SK-N-MC (cell line): ENCODE results near the gene MEIS2.

Experiments
- DNase-seq: peaks from one replicate; pipeline ENCODE4 v3.0.0-alpha.2; 2011; ENCODE audit warnings: low read depth, low spot score
- H3K27ac ChIP-seq: fragments of 200-600 bp; sonication (generic); 2 replicates; pipeline ENCODE4 v1.5.1; 2016; ENCODE audit warnings: mixed run types
- H3K36me3 ChIP-seq: fragments of 200-600 bp; sonication (generic); 2 replicates; pipeline ENCODE4 v1.6.1; 2017; ENCODE audit warnings: antibody characterized with exemption, low read length, mixed read lengths; ENCODE audit not compliant: insufficient read depth
- H3K4me3 ChIP-seq: fragments of 200-600 bp; sonication (generic); 2 replicates; pipeline ENCODE4 v1.5.1; 2016
- H3K9ac ChIP-seq: fragments of 200-600 bp; sonication (generic); 2 replicates; pipeline ENCODE4 v1.8.0; 2017; ENCODE audit warnings: mixed run types, mixed read lengths; ENCODE audit not compliant: insufficient read length
- H3K9me3 ChIP-seq: fragments of 200-600 bp; sonication (generic); 2 replicates; pipeline ENCODE4 v1.6.1; 2017; ENCODE audit warnings: low read depth, mild to moderate bottlenecking, antibody characterized with exemption, low read length, moderate library complexity, mixed read lengths
- EZH2 ChIP-seq: fragments of 200-600 bp; sonication (generic); IDR thresholded peaks from one replicate; pipeline ENCODE4 v1.6.1; 2017; ENCODE audit warnings: antibody characterized with exemption
- FOXP2 ChIP-seq: optimal IDR thresholded peaks from 2 replicates; pipeline ENCODE3; 2011; ENCODE audit warnings: mild to moderate bottlenecking, moderate library complexity; ENCODE audit not compliant: insufficient read depth; ENCODE audit errors: extremely low read length, control extremely low read depth
- POLR2AphosphoS5 ChIP-seq: IDR thresholded peaks from 2 replicates; pipeline ENCODE4 v1.6.1; 2012; ENCODE audit warnings: mild to moderate bottlenecking, low read depth, low read length, borderline replicate concordance

MEIS2 gene

DNA sequence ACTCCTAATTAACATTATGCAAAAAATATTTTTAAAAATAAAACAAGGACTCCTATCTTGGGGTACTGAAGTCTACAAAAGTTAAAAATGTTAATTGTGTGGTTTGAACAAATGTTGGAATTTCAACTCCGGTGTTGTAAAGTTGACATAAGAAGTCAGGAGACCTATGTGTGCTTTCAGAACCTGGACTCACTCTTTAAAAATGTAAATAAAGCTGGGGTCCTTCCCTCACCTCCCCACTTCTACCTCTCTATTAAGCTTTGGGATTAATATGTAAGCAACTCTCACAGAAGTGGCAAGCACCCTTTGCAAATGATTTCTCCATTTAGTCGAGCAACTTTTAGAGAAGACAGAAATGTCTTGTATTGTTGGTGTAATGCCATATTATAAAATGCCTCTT, 11.9 kb downstream of the MEIS2 start:
- peaks cover 70% of the 10 kb centered on the region for H3K36me3 ChIP-seq

DNA sequence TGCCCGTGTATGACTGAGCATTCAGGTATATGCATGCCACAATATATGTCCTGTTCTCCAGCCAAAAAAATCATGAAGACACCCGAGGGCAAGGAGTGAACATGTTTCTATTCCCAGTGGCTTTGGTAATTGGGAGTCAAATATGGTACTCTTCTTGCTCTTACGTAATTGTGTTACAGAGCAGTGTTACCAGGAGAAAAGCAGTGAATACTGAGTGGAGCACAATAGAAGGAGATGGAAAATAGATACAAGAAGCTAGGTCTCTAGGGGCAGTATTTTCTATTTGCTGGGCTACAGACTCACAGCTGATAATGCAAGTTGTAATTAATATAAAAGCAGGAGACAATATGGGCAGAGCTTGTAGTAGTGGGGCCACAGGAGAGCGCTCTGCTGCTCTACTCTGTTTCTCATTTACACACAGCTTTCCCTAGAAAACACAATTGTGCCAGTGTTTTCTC, 13.2 kb downstream of the MEIS2 start:
- no peak overlapping the region for H3K4me3 ChIP-seq
- H3K36me3 ChIP-seq, result peaks cover 72% of the 10 kb centered on the region
- no peak for DNase-seq
- H3K9me3 ChIP-seq, result no peaks in the 10 kb centered on the region
- no peak overlapping the region for H3K9ac ChIP-seq
- H3K27ac ChIP-seq, result no peak overlapping the region
- TF ChIP-seq POLR2AphosphoS5, result no peak
- no peak for TF ChIP-seq EZH2
- no peak for TF ChIP-seq FOXP2

More for the DNA sequence above, 11.9 kb downstream of the MEIS2 start:
- H3K4me3 ChIP-seq, result no peak overlapping the region
- DNase-seq, result no peak
- no peak overlapping the region for H3K27ac ChIP-seq
- H3K9ac ChIP-seq, result no peak overlapping the region
- TF ChIP-seq EZH2, result no peak
- no peaks in the 10 kb centered on the region for H3K9me3 ChIP-seq

DNA sequence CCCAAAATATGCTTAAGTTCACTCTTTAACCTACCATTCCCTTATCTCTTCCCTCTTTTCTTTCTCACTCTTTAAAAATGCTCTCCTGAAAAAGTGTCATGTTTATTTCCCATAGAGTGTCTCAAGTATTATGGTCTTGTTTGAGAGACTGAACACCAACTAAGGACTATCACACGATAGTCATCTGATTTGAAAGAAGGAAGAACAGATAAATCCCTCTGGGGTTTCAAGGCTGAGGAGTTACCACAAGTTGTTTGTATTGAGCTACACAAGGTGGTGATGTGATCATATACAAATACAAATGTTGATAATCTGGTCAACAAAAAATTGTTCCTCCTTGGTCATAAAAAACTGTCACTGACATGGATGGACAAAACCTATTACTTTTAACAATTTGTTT, 13.8 kb downstream of the MEIS2 start:
- Histone ChIP-seq H3K9me3 (no peaks in the 10 kb centered on the region), H3K4me3 (no peak overlapping the region), H3K9ac (no peak overlapping the region), H3K27ac (no peak overlapping the region), H3K36me3 (peaks cover 75% of the 10 kb centered on the region)
- DNase-seq, result no peak
- TF ChIP-seq FOXP2 (no peak), POLR2AphosphoS5 (no peak), EZH2 (no peak)

DNA sequence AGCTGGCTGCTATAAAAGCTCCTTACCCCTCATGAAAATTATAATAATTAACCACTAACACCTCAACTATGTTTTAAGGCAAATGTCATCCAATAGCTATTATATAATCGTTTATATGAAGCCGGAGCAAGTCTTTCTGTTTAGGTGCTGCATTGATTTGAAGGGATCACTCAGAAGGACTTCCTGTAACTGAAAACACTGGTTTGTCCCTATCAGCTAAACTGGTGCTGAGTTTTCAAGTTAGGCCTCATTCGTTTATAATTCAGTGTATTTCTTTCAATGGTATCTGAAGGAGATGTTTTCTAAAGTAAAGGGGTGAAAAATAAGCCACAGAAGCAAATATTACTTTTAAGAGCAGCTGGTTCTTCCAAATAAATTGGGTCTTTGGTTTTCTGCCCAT, 14.2 kb downstream of the MEIS2 start:
- Histone ChIP-seq H3K27ac (no peak overlapping the region), H3K4me3 (no peak overlapping the region), H3K9me3 (no peaks in the 10 kb centered on the region), H3K36me3 (peaks cover 75% of the 10 kb centered on the region), H3K9ac (no peak overlapping the region)
- DNase-seq, result no peak
- TF ChIP-seq FOXP2 (no peak), EZH2 (no peak), POLR2AphosphoS5 (no peak)

DNA sequence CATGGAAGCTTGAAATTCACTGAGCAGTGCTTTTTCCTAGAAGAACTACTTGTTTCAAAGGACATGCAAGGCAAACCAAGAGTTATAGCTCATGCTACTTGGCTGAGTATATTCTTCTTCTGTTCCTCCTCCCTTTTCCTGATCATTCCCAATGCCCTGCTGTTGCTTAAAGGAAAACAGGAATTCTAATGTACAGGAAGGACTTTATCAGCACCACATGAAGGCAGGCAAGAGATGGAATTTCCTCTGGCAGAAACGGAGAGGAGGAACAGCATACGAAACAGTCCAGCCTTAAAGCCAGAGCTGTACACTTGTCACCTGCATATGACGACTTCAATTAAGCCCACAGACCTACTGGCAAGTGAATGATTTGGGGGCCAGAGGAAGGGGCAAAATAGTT, 15.7 kb downstream of the MEIS2 start:
- TF ChIP-seq FOXP2, result no peak
- TF ChIP-seq EZH2, result no peak
- TF ChIP-seq POLR2AphosphoS5, result no peak
- Histone ChIP-seq H3K36me3 (peaks cover 65% of the 10 kb centered on the region), H3K27ac (no peak overlapping the region), H3K9me3 (no peaks in the 10 kb centered on the region), H3K9ac (no peak overlapping the region), H3K4me3 (no peak overlapping the region)
- DNase-seq, result no peak

DNA sequence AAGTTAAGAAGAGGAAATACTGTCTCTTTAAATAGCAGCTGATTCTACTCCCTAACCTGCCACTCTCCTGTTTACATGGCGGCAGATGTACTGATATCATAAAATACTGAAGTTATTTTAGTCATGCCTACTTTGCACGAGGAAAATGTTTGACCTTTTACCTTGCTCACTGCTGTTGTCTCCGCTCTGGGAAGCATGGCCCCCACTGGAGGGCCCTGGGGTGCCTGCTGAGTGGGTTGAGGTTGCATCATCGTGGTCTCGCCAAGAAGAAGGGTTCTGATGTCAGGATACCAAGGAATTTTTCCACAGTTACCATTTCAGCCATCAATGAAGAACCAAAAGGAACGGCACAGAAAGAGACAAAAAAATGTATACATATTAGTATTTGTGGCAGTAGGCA, 16.7 kb downstream of the MEIS2 start:
- DNase-seq, result no peak
- H3K4me3 ChIP-seq, result no peak overlapping the region
- peaks cover 59% of the 10 kb centered on the region for H3K36me3 ChIP-seq
- H3K9ac ChIP-seq, result no peak overlapping the region
- H3K9me3 ChIP-seq, result no peaks in the 10 kb centered on the region
- no peak overlapping the region for H3K27ac ChIP-seq
- TF ChIP-seq FOXP2 (no peak), EZH2 (no peak), POLR2AphosphoS5 (no peak)

DNA sequence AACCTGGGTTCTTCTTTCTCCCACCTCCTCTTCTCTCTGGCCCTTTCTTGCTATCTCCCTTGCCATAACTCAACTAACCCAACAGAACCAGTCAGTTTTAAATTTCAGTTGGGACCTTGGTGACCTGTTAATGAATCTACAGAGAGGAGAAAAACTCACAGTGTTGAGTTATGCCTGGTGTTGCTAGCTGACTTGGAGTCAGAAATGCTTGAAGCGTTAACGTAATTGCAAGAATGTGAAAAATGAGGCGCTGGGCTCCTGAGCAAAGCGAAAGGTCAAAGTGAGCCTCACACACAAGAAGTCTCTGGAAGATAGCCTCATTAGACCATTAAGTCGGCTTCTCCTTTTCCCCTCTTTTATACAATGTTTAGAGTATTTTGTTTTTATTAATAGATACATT, 18.4 kb downstream of the MEIS2 start:
- Histone ChIP-seq H3K9ac (no peak overlapping the region), H3K4me3 (no peak overlapping the region), H3K9me3 (no peaks in the 10 kb centered on the region), H3K27ac (no peak overlapping the region), H3K36me3 (peaks cover 48% of the 10 kb centered on the region)
- no peak for DNase-seq
- TF ChIP-seq FOXP2 (no peak), POLR2AphosphoS5 (no peak), EZH2 (no peak)

DNA sequence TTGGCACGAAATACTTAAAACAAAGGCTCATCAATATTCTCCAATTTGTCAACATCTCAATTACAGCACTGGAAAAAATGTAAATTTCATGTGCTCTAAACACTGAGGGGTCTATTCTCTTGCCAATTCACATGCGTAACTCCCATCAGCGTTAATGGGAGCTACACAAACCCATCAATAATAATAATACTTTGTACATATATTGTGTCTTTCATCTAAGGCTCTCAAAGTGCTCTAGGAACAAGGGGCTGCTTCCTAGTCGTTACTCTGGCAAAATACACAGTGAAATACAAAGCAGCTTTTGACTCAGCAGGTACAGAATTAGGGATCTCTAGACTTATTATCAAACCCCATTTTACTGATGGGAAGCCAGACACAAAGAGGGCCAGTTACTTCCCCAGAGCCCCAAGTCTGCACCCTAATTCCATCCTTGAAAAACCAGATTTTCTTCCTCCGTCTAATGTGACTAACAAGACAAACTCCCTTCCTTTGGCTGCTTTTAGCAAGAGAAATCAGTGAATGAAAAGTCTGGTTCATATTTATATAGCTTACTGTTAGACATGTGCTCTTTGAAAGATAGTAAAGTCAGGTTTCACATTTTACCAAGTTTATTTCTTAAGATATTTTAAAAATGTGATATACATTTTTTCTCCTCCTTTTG, 20.0 kb downstream of the MEIS2 start:
- DNase-seq, result no peak
- Histone ChIP-seq H3K4me3 (no peak overlapping the region), H3K27ac (no peak overlapping the region), H3K36me3 (peaks cover 44% of the 10 kb centered on the region), H3K9me3 (no peaks in the 10 kb centered on the region), H3K9ac (no peak overlapping the region)
- TF ChIP-seq EZH2 (no peak), POLR2AphosphoS5 (no peak), FOXP2 (no peak)

DNA sequence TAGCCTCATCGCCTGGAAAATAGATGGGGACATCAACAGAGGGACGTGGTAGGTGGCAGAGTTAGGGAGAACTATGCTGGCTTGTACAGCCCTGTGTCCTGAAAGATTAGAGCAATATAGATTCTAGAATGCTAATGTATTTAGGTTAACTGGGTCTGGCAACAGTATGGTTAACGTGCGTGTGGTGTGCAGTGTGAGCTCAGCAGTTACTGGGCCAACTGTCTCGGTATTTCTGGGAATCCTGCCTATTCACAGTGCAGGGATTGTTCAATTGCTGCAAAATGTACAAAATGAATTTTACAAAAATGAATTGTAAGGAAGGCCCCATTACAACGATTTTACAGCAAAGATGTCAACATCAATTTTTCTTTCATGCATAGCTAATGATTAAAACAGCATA, 20.6 kb downstream of the MEIS2 start:
- TF ChIP-seq EZH2, result no peak
- no peak for TF ChIP-seq FOXP2
- no peak overlapping the region for H3K9ac ChIP-seq
- no peak for DNase-seq

More for the DNA sequence above, 20.6 kb downstream of the MEIS2 start:
- H3K9me3 ChIP-seq, result no peaks in the 10 kb centered on the region
- no peak overlapping the region for H3K27ac ChIP-seq
- H3K36me3 ChIP-seq, result peaks cover 37% of the 10 kb centered on the region
- H3K4me3 ChIP-seq, result no peak overlapping the region
